Epidermal melanocyte (primary cell): ENCODE data around the gene POC1B.

Experiments
- DNase-seq: peaks from one replicate; pipeline ENCODE4 v3.0.0; 2011; ENCODE audit warnings: low spot score; ENCODE audit not compliant: insufficient read length

POC1B gene

GRCh38 chr12:89424389-89424788 lies 101.5 kb downstream of the POC1B start:
- DNase-seq: no peak

- DNase-seq: no peak
Observed at GRCh38 chr12:89421092-89421835, 104.6 kb downstream of the POC1B start.

- no peak for DNase-seq
Observed at GRCh38 chr12:89418228-89418910, 107.5 kb downstream of the POC1B start.

- no peak for DNase-seq
Observed at GRCh38 chr12:89417246-89417977, 108.4 kb downstream of the POC1B start.

GRCh38 chr12:89416049-89416792 lies 109.6 kb downstream of the POC1B start:
- no peak for DNase-seq

- DNase-seq: no peak
Observed at GRCh38 chr12:89414851-89415250, 111.0 kb downstream of the POC1B start.

- no peak for DNase-seq
Observed at GRCh38 chr12:89414322-89414721, 111.5 kb downstream of the POC1B start.

- no peak for DNase-seq
Observed at GRCh38 chr12:89413234-89413633, 112.6 kb downstream of the POC1B start.

GRCh38 chr12:89412665-89413064 lies 113.2 kb downstream of the POC1B start:
- DNase-seq: no peak

GRCh38 chr12:89411846-89412245 lies 114.0 kb downstream of the POC1B start:
- DNase-seq: no peak

GRCh38 chr12:89411234-89411633 lies 114.6 kb downstream of the POC1B start:
- DNase-seq: no peak

- no peak for DNase-seq
Observed at GRCh38 chr12:89405626-89406345, 120.1 kb downstream of the POC1B start.

GRCh38 chr12:89401433-89402058 lies 124.3 kb downstream of the POC1B start:
- no peak for DNase-seq

GRCh38 chr12:89400415-89400814 lies 125.4 kb downstream of the POC1B start:
- no peak for DNase-seq

- DNase-seq: no peak
Observed at GRCh38 chr12:89395712-89396111, 130.1 kb downstream of the POC1B start.

- DNase-seq: no peak
Observed at GRCh38 chr12:89393551-89394121, 132.2 kb downstream of the POC1B start.

GRCh38 chr12:89392391-89392790 lies 133.5 kb downstream of the POC1B start:
- no peak for DNase-seq

- no peak for DNase-seq
Observed at GRCh38 chr12:89391726-89392336, 134.0 kb downstream of the POC1B start.

- no peak for DNase-seq
Observed at GRCh38 chr12:89390802-89391673, 134.8 kb downstream of the POC1B start.
